Naive B cell (primary cell): ENCODE results near the gene SEC11A. TPM values are rescaled to one million over a fixed set of nuclear protein-coding genes. Genes with fewer than 3 reads are reported as not detected.
A peak's percentile ranks its signal among the peaks of the same experiment; 100 is the strongest.
"Not testable (repeated sequence)": the region's sequence is repeated elsewhere in the genome, so short reads cannot be mapped to it uniquely, and the experiment has no call there.

Source experiments
- ATAC-seq, 2 donors: fragments of 150-1000 bp; cut with Tn5 transposase; 2 replicates each; pipeline ENCODE4 v1.10.0; 2021; ENCODE audit warnings: low read depth in 2 of 2, mild to moderate bottlenecking in 2 of 2, moderate library complexity in 2 of 2
- DNase-seq: peaks from one replicate; pipeline ENCODE4 v3.0.0; 2022
- H3K27ac Mint-ChIP-seq, 6 donors: one replicate each; pipeline ENCODE4 v1.8.0; 2020 to 2022; ENCODE audit warnings: mild to moderate bottlenecking in 6 of 6, mixed read lengths in 6 of 6, moderate library complexity in 5 of 6, inconsistent platforms in 2 of 6
- H3K27me3 Mint-ChIP-seq, 3 donors: one replicate each; pipeline ENCODE4 v1.8.0; 2021 to 2022; ENCODE audit warnings: mixed read lengths in 3 of 3, mild to moderate bottlenecking in 1 of 3
- H3K36me3 Mint-ChIP-seq, 2 donors: one replicate each; pipeline ENCODE4 v1.8.0; 2020 to 2022; ENCODE audit warnings: mixed read lengths in 2 of 2, inconsistent platforms in 1 of 2, mild to moderate bottlenecking in 1 of 2
- H3K4me1 Mint-ChIP-seq, 3 donors: one replicate each; pipeline ENCODE4 v1.8.0; 2020 to 2022; ENCODE audit warnings: mixed read lengths in 3 of 3, inconsistent platforms in 1 of 3, mild to moderate bottlenecking in 1 of 3, moderate library complexity in 1 of 3
- H3K4me3 Mint-ChIP-seq, 8 donors: one replicate each; pipeline ENCODE4 v1.8.0; 2020 to 2022; ENCODE audit warnings: mild to moderate bottlenecking in 8 of 8, mixed read lengths in 8 of 8, moderate library complexity in 8 of 8, inconsistent platforms in 2 of 8
- H3K9me3 Mint-ChIP-seq, 7 donors: one replicate each; pipeline ENCODE4 v1.8.0; 2020 to 2022; ENCODE audit warnings: mixed read lengths in 7 of 7, mild to moderate bottlenecking in 5 of 7, inconsistent platforms in 2 of 7, moderate library complexity in 1 of 7
- polyA plus RNA-seq, 6 donors: library from polyadenylated mRNA; unstranded; fragments of 300-500 nt; fragmentation: Illumina TruSeq; gene quantifications; one replicate each; pipeline ENCODE4 v1.2.3, GENCODE V29; 2021; ENCODE audit warnings: low read depth in 6 of 6

SEC11A gene
- 100 to 1,000 TPM; 107 to 142 (median 130) TPM for polyA plus RNA-seq

- Mint-ChIP-seq H3K4me3 (peak within 1 kb of the TSS; percentile 92 to 100 (median 96)), H3K9me3 (peaks cover 0 to 2% (median 0%) of the 10 kb centered on the region in 7 donors), H3K4me1 (peaks cover 17 to 55% (median 35%) of the 10 kb centered on the region in 3 donors), H3K36me3 (peaks cover 0 to 8% of the 10 kb centered on the region in 2 donors), H3K27me3 (no peaks in the 10 kb centered on the region), H3K27ac (peak within 1 kb of the TSS; percentile 79 to 99 (median 98))
- ATAC-seq: peak; percentile 93 to 95
- DNase-seq: peak; percentile 97
Observed at GRCh38 chr15:84716036-84716732, at the start of gene SEC11A. Gene SEC11A (minus strand): TSS chr15:84716139. CDS start chr15:84716075, 64 bp downstream.

- no peak overlapping the region for H3K4me3 Mint-ChIP-seq
- peaks cover 10 to 26% of the 10 kb centered on the region in 2 donors for H3K36me3 Mint-ChIP-seq
- no peak for ATAC-seq
- peaks cover 15 to 29% (median 24%) of the 10 kb centered on the region in 3 donors for H3K4me1 Mint-ChIP-seq
- H3K9me3 Mint-ChIP-seq: no peaks in the 10 kb centered on the region
- H3K27ac Mint-ChIP-seq: peak overlapping the region in 1 of 6 donors; percentile 54
- H3K27me3 Mint-ChIP-seq: no peaks in the 10 kb centered on the region
- no peak for DNase-seq
Observed at GRCh38 chr15:84765675-84766074, 49.7 kb upstream of the SEC11A start.

DNA sequence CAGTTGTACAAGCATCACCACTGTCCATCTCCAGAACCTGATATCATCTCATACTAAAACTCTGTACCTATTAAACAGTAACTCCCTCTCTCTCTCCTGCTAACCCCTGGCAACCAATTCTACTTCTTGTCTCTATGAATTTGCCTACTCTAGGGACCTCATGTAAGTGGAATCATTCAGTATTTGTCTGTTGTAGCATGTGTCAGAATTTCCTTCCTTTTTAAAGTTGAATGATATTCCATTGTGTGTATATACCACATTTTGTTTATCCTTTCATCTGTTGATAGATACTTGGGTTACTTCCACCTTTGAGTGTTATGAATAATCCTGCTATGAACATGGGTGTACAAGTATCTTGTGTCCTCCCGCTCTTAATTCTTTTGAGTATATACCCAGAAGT lies 49.0 kb upstream of the SEC11A start:
- no peaks in the 10 kb centered on the region for H3K9me3 Mint-ChIP-seq
- DNase-seq (no peak), ATAC-seq (no peak)
- no peak overlapping the region for H3K4me3 Mint-ChIP-seq
- H3K4me1 Mint-ChIP-seq: peaks cover 13 to 24% (median 19%) of the 10 kb centered on the region in 3 donors
- H3K27me3 Mint-ChIP-seq: no peaks in the 10 kb centered on the region
- peaks cover 10 to 26% of the 10 kb centered on the region in 2 donors for H3K36me3 Mint-ChIP-seq
- H3K27ac Mint-ChIP-seq: peak overlapping the region in 3 of 6 donors; percentile 19 to 67 (median 47)

GRCh38 chr15:84764585-84764984 lies 48.6 kb upstream of the SEC11A start:
- no peaks in the 10 kb centered on the region for H3K9me3 Mint-ChIP-seq
- peaks cover 11 to 22% (median 15%) of the 10 kb centered on the region in 3 donors for H3K4me1 Mint-ChIP-seq
- H3K27ac Mint-ChIP-seq: peak overlapping the region; percentile 17 to 67 (median 37)
- no peaks in the 10 kb centered on the region for H3K27me3 Mint-ChIP-seq
- H3K36me3 Mint-ChIP-seq: peaks cover 10 to 22% of the 10 kb centered on the region in 2 donors
- no peak for ATAC-seq
- DNase-seq: no peak
- H3K4me3 Mint-ChIP-seq: no peak overlapping the region

GRCh38 chr15:84762840-84763572 lies 47.1 kb upstream of the SEC11A start:
- Mint-ChIP-seq H3K36me3 (peaks cover 4 to 9% of the 10 kb centered on the region in 2 donors), H3K9me3 (no peaks in the 10 kb centered on the region), H3K27me3 (no peaks in the 10 kb centered on the region)

GRCh38 chr15:84761607-84762131 lies 45.7 kb upstream of the SEC11A start:
- H3K36me3 Mint-ChIP-seq: peaks cover 4 to 9% of the 10 kb centered on the region in 2 donors
- DNase-seq (no peak), ATAC-seq (peak; percentile 59 to 74)
- no peak overlapping the region for H3K27ac Mint-ChIP-seq
- no peak overlapping the region for H3K4me3 Mint-ChIP-seq
- H3K4me1 Mint-ChIP-seq: peaks cover 16 to 25% (median 19%) of the 10 kb centered on the region in 3 donors
- no peaks in the 10 kb centered on the region for H3K27me3 Mint-ChIP-seq
- no peaks in the 10 kb centered on the region for H3K9me3 Mint-ChIP-seq

More at GRCh38 chr15:84762840-84763572, 47.1 kb upstream of the SEC11A start:
- no peak overlapping the region for H3K27ac Mint-ChIP-seq
- ATAC-seq (no peak), DNase-seq (no peak)
- no peak overlapping the region for H3K4me3 Mint-ChIP-seq
- peaks cover 5 to 21% (median 12%) of the 10 kb centered on the region in 3 donors for H3K4me1 Mint-ChIP-seq

DNA sequence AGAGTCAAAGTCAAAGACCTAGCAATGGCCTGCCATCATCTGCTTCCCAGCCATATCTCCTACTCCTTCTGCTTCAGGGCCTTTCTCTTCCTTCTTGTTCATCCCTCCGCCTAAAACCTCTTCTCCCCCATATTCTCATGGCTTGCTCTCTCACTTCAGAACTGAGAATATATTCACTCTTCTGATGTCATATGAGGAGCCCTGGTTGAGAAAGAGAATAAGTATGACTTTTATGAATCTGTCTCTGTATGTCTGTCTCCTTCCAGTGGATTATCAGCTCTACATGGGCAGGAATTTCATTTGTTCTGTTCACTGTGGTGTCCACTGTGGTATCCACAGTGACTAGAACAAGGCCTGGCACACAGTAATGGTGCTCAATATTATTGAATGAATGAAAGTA lies 44.3 kb upstream of the SEC11A start:
- Mint-ChIP-seq H3K27me3 (no peaks in the 10 kb centered on the region), H3K4me3 (no peak overlapping the region), H3K27ac (no peak overlapping the region), H3K36me3 (peaks cover 0 to 4% of the 10 kb centered on the region in 2 donors), H3K4me1 (peaks cover 23 to 29% (median 28%) of the 10 kb centered on the region in 3 donors), H3K9me3 (no peaks in the 10 kb centered on the region)
- ATAC-seq: no peak
- DNase-seq: no peak

GRCh38 chr15:84759018-84759417 lies 43.1 kb upstream of the SEC11A start:
- no peaks in the 10 kb centered on the region for H3K9me3 Mint-ChIP-seq
- ATAC-seq (peak; percentile 74), DNase-seq (no peak)
- H3K4me3 Mint-ChIP-seq: peak overlapping the region in 5 of 8 donors; percentile 15 to 80 (median 66)
- peaks cover 25 to 37% (median 32%) of the 10 kb centered on the region in 3 donors for H3K4me1 Mint-ChIP-seq
- no peaks in the 10 kb centered on the region for H3K36me3 Mint-ChIP-seq
- H3K27ac Mint-ChIP-seq: peak overlapping the region in 3 of 6 donors; percentile 53 to 83 (median 78)
- H3K27me3 Mint-ChIP-seq: no peaks in the 10 kb centered on the region

DNA sequence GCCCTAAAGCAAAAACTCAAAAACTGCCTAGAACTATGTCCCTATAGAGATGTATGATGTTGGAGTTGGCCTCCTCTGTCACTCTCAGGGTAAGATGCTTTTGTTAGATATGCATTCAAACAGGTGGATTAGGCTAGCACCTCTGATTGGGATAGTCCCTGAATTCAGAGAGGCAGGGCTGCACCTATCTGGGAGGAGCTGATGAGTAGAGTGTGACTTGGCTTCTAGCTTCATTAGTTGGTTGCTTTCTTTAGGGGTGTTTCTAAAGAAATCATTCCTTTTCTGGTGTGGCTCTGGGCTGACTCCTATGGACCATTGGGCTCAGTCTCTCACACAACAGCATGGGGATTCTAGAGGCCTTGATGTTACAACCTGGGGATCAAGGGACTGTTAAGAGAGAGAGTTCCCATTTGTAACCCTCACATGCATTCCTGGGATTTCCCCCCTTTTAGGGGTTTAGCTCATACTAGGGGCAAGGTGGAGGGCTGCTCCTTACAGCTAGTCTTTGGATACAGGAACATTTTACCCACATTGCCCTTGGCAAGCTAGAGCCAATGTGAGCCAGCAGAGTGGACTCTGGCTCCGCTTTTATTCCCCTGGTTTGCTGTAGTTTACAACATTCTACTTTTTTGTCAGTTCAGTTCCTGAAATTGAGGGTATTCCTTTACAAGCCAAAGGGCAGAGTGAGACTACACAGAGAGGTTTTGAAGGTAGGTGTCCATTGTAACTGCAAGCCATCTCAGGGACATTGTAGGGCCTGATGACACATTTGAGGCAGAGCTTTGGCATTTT lies 40.0 kb upstream of the SEC11A start:
- Mint-ChIP-seq H3K36me3 (peaks cover 0 to 8% of the 10 kb centered on the region in 2 donors), H3K27me3 (no peaks in the 10 kb centered on the region), H3K27ac (peak overlapping the region in 5 of 6 donors; percentile 34 to 65 (median 47)), H3K4me3 (peak overlapping the region in 4 of 8 donors; percentile 11 to 35 (median 27)), H3K9me3 (no peaks in the 10 kb centered on the region), H3K4me1 (peaks cover 44 to 59% (median 55%) of the 10 kb centered on the region in 3 donors)
- no peak for ATAC-seq
- no peak for DNase-seq

- not testable (repeated sequence) for DNase-seq, ATAC-seq, H3K27me3 Mint-ChIP-seq, H3K36me3 Mint-ChIP-seq, H3K9me3 Mint-ChIP-seq, H3K4me3 Mint-ChIP-seq
- peak overlapping the region in 3 of 6 donors; percentile 26 to 79 (median 65) for H3K27ac Mint-ChIP-seq
- H3K4me1 Mint-ChIP-seq: peaks cover 53 to 68% (median 66%) of the 10 kb centered on the region in 3 donors
Observed at GRCh38 chr15:84754889-84755288, 39.0 kb upstream of the SEC11A start.

- peaks cover 0 to 8% of the 10 kb centered on the region in 2 donors for H3K36me3 Mint-ChIP-seq
- peak overlapping the region in 5 of 6 donors; percentile 3 to 79 (median 34) for H3K27ac Mint-ChIP-seq
- no peak for DNase-seq
- ATAC-seq: no peak
- H3K9me3 Mint-ChIP-seq: no peaks in the 10 kb centered on the region
- peaks cover 54 to 76% (median 74%) of the 10 kb centered on the region in 3 donors for H3K4me1 Mint-ChIP-seq
- H3K4me3 Mint-ChIP-seq: peak overlapping the region in 6 of 8 donors; percentile 2 to 82 (median 36)
- H3K27me3 Mint-ChIP-seq: no peaks in the 10 kb centered on the region
Observed at GRCh38 chr15:84752700-84753099, 36.8 kb upstream of the SEC11A start.

DNA sequence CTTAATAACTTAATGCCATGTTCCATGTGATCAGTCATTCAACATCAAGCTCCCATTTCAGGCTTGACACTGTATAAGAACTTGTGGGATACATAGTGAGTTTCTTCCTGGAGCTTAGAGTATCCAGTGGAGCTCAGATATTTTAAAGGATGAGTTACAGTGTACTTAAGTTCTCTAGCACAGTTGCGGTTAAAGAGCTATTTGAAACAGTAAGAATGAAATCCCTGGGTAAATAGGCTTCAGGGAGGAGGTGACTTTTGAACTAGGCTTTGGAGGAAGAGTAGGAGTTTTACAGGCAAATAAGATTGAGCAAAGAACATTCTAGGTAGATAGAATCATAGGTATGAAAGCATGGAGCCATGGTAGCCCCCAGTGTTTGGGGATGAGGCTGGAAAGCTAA lies 36.3 kb upstream of the SEC11A start:
- Mint-ChIP-seq H3K4me1 (peaks cover 57 to 77% (median 76%) of the 10 kb centered on the region in 3 donors), H3K36me3 (peaks cover 0 to 8% of the 10 kb centered on the region in 2 donors), H3K27me3 (no peaks in the 10 kb centered on the region), H3K9me3 (no peaks in the 10 kb centered on the region), H3K27ac (peak overlapping the region in 4 of 6 donors; percentile 44 to 79 (median 64)), H3K4me3 (peak overlapping the region in 6 of 8 donors; percentile 2 to 82 (median 36))
- ATAC-seq (no peak), DNase-seq (no peak)
